ENCODE results near the gene MMP21. TPM values are rescaled to one million over a fixed set of nuclear protein-coding genes. Genes with fewer than 3 reads are reported as not detected.

Gene MMP21
- total RNA-seq, 1 experiment from 2014 or later = not detected

GRCh38 chr10:125817337-125817946, 41.8 kb upstream of the MMP21 start:
- H2BK120ac ChIP-seq (ENCODE audit: low read depth, low read length, poor library complexity, severe bottlenecking) = no peak overlapping the region
- no peak for DNase-seq
- no peaks in the 10 kb centered on the region for H3K23me2 ChIP-seq (ENCODE audit: insufficient read length, low read depth, low read length, poor library complexity, severe bottlenecking)
- H3K4ac ChIP-seq (ENCODE audit: low read depth, low read length) = no peak overlapping the region
- no peak overlapping the region for H2BK20ac ChIP-seq (ENCODE audit: low read depth, low read length, poor library complexity, severe bottlenecking)
- H4K8ac ChIP-seq (replicated peaks; ENCODE audit: insufficient read length, low read depth, low read length) = no peak overlapping the region
- H3K79me2 ChIP-seq (ENCODE audit: insufficient read depth, low read length) = no peaks in the 10 kb centered on the region
- Mint-ChIP-seq H3K4me1 (peaks cover 5 to 6% of the 10 kb centered on the region in 2 experiments), H3K36me3 (ENCODE audit: insufficient read depth in 1 of 3, low read depth in 3 of 3) (peaks cover 0 to 25% (median 20%) of the 10 kb centered on the region in 3 experiments; a peak in 5 of 7 replicates), H3K9me3 (no peaks in the 10 kb centered on the region), H3K27me3 (ENCODE audit: low read depth) (no peaks in the 10 kb centered on the region), H3K4me3 (no peak overlapping the region), H3K27ac (no peak overlapping the region; a peak in 1 of 7 replicates)
- no peaks in the 10 kb centered on the region for H4K20me1 ChIP-seq (ENCODE audit: control insufficient read depth, insufficient read depth, insufficient read length)
- no peak overlapping the region for H2BK15ac ChIP-seq (ENCODE audit: low read depth, low read length)
- no peak overlapping the region for H3K18ac ChIP-seq (ENCODE audit: insufficient read length, low read depth, low read length)
- no peak overlapping the region for H3K4me2 ChIP-seq (ENCODE audit: insufficient read depth, insufficient read length, low read length)
- H2BK12ac ChIP-seq (ENCODE audit: insufficient read length, low read depth, low read length) = no peak overlapping the region
- no peak overlapping the region for H3K23ac ChIP-seq (ENCODE audit: insufficient read length, low read depth, low read length)
- H4K5ac ChIP-seq (ENCODE audit: insufficient read length, low read depth, low read length) = no peak overlapping the region
- no peak overlapping the region for H2AK5ac ChIP-seq (ENCODE audit: insufficient read length, low read length)
- no peaks in the 10 kb centered on the region for H3K27me3 ChIP-seq (ENCODE audit: insufficient read depth, low read length)
- no peak overlapping the region for H3K14ac ChIP-seq (ENCODE audit: insufficient read depth, low read length)
- no peak overlapping the region for H3K9ac ChIP-seq (ENCODE audit: extremely low read depth, insufficient read length, low read length)
- no peak overlapping the region for H3T11ph ChIP-seq (ENCODE audit: low read length)
- no peaks in the 10 kb centered on the region for H3K4me1 ChIP-seq (ENCODE audit: insufficient read depth, low read length)
- H4K91ac ChIP-seq (ENCODE audit: insufficient read length, low read depth, low read length) = no peak overlapping the region
- TF ChIP-seq CTCF (conservative IDR thresholded peaks at IDR 0.05) = no peak
- H3K27ac ChIP-seq (ENCODE audit: insufficient read length, low read depth, low read length) = no peak overlapping the region
- H2BK5ac ChIP-seq (ENCODE audit: insufficient read length, low read length) = no peak overlapping the region
- no CpG with 5 or more reads among the region's 6 CpGs for WGBS (ENCODE audit: extremely low coverage, insufficient read length, low lambda C conversion rate)
- H3K56ac ChIP-seq (ENCODE audit: insufficient read length, low read depth, low read length) = no peak overlapping the region
- H2AFZ ChIP-seq (ENCODE audit: low read length) = no peak overlapping the region
- H3K79me1 ChIP-seq (ENCODE audit: insufficient read depth, low read depth, low read length, poor library complexity, severe bottlenecking) = peaks cover 2% of the 10 kb centered on the region
- H3K9me3 ChIP-seq (ENCODE audit: control insufficient read depth, low read depth, low read length) = no peaks in the 10 kb centered on the region

All from H9 (cell line).